Cardiac muscle cell (in vitro differentiated cells and primary cell): ENCODE data around the gene UBL7. TPM values are rescaled to one million over a fixed set of nuclear protein-coding genes. Genes with fewer than 3 reads are reported as not detected.

Experiments used
- DNase-seq, 2 donors: peaks; one replicate each; pipeline versions ENCODE4 v3.0.0 to v3.0.0-alpha.2; 2010 to 2017; ENCODE audit warnings: low read depth in 1 of 2, low spot score in 1 of 2
- H3K27ac ChIP-seq: fragments of 200-600 bp; sonication (generic); 2 replicates; pipeline ENCODE4 v1.5.1; 2016
- H3K27me3 ChIP-seq: fragments of 200-600 bp; sonication (generic); 2 replicates; pipeline ENCODE4 v1.6.0; 2016; ENCODE audit warnings: control low read depth
- H3K36me3 ChIP-seq: fragments of 200-600 bp; sonication (generic); 2 replicates; pipeline ENCODE4 v1.5.1; 2016; ENCODE audit warnings: control low read depth
- H3K4me1 ChIP-seq: fragments of 200-600 bp; sonication (generic); 2 replicates; pipeline ENCODE4 v1.8.1; 2017; ENCODE audit warnings: low read depth, mild to moderate bottlenecking, mixed run types
- H3K4me3 ChIP-seq: fragments of 200-600 bp; sonication (generic); 2 replicates; pipeline ENCODE4 v1.5.1; 2016; ENCODE audit warnings: mild to moderate bottlenecking
- H3K9me3 ChIP-seq: fragments of 200-600 bp; sonication (generic); 2 replicates; pipeline ENCODE4 v1.5.1; 2017; ENCODE audit warnings: low read depth, mild to moderate bottlenecking, control low read depth
- polyA plus RNA-seq: library from polyadenylated mRNA; unstranded; fragments of >200 nt; fragmentation: Nextera tagmentation; extraction: Ambion mirVana; gene quantifications from 2 replicates; pipeline ENCODE4 v1.2.1, GENCODE V29; 2016
- total RNA-seq: library from RNA; depleted of rRNA; stranded (reverse); fragments of >200 nt; gene quantifications from 2 replicates; pipeline ENCODE4 v1.2.3, GENCODE V29; 2016
- TF ChIP-seq, protein P1 (sequence below): IDR thresholded peaks from 2 replicates; pipeline ENCODE4 v1.5.1; 2012; ENCODE audit warnings: low read depth, mild to moderate bottlenecking, low read length

The UBL7 gene
- total and polyA plus RNA-seq, 2 experiments from 2014 or later, result 74.3 to 135 TPM

- Histone ChIP-seq H3K4me1 (no peaks in the 10 kb centered on the region), H3K27ac (no peak overlapping the region), H3K36me3 (no peaks in the 10 kb centered on the region), H3K4me3 (no peak overlapping the region), H3K27me3 (no peaks in the 10 kb centered on the region), H3K9me3 (no peaks in the 10 kb centered on the region)
- no peak for DNase-seq
- TF ChIP-seq, protein P1, sequence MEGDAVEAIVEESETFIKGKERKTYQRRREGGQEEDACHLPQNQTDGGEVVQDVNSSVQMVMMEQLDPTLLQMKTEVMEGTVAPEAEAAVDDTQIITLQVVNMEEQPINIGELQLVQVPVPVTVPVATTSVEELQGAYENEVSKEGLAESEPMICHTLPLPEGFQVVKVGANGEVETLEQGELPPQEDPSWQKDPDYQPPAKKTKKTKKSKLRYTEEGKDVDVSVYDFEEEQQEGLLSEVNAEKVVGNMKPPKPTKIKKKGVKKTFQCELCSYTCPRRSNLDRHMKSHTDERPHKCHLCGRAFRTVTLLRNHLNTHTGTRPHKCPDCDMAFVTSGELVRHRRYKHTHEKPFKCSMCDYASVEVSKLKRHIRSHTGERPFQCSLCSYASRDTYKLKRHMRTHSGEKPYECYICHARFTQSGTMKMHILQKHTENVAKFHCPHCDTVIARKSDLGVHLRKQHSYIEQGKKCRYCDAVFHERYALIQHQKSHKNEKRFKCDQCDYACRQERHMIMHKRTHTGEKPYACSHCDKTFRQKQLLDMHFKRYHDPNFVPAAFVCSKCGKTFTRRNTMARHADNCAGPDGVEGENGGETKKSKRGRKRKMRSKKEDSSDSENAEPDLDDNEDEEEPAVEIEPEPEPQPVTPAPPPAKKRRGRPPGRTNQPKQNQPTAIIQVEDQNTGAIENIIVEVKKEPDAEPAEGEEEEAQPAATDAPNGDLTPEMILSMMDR, result no peak
Observed at GRCh38 chr15:74502301-74502700, 41.3 kb upstream of the UBL7 start.

DNA sequence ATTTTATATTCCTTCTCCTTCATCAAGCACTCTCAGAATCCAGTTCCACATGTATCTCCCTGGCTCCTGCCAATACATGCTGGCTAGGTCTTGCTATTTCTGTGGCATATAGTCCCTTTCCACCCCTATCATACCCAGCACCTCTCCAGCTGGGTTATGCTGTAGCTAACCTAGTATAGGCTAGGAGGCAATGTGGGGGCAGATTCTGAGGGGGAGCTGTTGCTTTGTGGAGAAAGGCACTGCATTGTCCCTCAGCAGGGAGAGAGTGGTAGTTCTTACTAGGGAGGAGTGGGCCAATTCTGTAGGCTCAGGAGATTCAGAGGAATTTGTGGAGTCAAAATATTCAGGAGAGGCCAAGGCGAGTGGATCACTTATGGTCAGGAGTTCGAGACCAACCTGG is 39.4 kb upstream of the UBL7 start:
- Histone ChIP-seq H3K4me3 (no peak overlapping the region), H3K36me3 (no peaks in the 10 kb centered on the region), H3K27ac (no peak overlapping the region), H3K27me3 (no peaks in the 10 kb centered on the region), H3K4me1 (no peaks in the 10 kb centered on the region), H3K9me3 (no peaks in the 10 kb centered on the region)
- DNase-seq, result no peak
- TF ChIP-seq, protein P1, result no peak

DNA sequence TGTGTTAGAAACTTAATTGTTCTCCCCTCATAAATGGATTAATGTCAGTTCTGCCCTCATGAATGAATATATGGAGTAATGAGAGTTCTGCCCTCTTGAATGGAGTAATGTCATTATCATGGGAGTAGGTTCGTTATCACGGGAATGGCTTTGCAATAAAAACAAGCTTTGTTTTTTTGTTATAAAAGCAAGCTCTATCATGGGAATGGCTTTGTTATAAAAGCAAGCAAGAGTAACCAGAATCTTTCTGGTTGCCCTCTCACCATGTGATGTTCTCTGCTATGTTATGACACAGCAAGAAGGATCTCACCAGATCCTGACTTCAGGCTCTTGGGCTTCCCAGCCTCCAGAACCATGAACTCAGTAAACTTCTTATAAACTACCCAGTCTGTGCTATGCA is 38.4 kb upstream of the UBL7 start:
- Histone ChIP-seq H3K36me3 (no peaks in the 10 kb centered on the region), H3K27ac (no peak overlapping the region), H3K9me3 (no peaks in the 10 kb centered on the region), H3K4me3 (no peak overlapping the region), H3K27me3 (no peaks in the 10 kb centered on the region), H3K4me1 (no peaks in the 10 kb centered on the region)
- TF ChIP-seq, protein P1, result no peak
- DNase-seq, result no peak

DNA sequence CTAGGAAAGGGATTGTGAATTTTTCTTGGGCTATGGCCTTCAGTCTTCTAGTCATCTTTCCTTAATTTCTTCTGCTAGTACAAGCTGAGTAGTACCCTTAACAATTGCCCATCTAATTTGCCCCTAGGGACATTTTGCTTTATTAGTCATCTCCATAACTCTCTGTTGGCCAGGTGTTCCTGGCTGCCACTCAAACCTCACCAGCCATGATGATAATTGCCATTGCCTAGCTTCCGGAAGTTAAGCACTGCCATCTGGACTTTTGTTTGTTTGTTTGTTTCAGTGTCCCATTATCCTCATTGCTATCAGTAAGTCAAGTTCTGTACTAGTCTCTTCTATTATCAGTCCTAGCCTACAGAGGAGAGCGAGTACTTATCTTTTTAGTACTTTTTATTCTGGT is 36.6 kb upstream of the UBL7 start:
- DNase-seq, result no peak
- Histone ChIP-seq H3K27me3 (no peaks in the 10 kb centered on the region), H3K4me3 (no peak overlapping the region), H3K27ac (no peak overlapping the region), H3K36me3 (no peaks in the 10 kb centered on the region), H3K4me1 (no peaks in the 10 kb centered on the region), H3K9me3 (no peaks in the 10 kb centered on the region)
- TF ChIP-seq, protein P1, result no peak

- no peaks in the 10 kb centered on the region for H3K9me3 ChIP-seq
- no peak overlapping the region for H3K4me3 ChIP-seq
- no peak overlapping the region for H3K27ac ChIP-seq
- no peaks in the 10 kb centered on the region for H3K27me3 ChIP-seq
- no peaks in the 10 kb centered on the region for H3K36me3 ChIP-seq
- no peak for DNase-seq
- H3K4me1 ChIP-seq, result no peaks in the 10 kb centered on the region
- TF ChIP-seq, protein P1, result no peak
Observed at GRCh38 chr15:74496648-74497047, 35.7 kb upstream of the UBL7 start.

- Histone ChIP-seq H3K9me3 (no peaks in the 10 kb centered on the region), H3K27ac (no peak overlapping the region), H3K36me3 (no peaks in the 10 kb centered on the region), H3K4me3 (no peak overlapping the region), H3K4me1 (no peaks in the 10 kb centered on the region), H3K27me3 (no peaks in the 10 kb centered on the region)
- TF ChIP-seq, protein P1, result no peak
- DNase-seq, result no peak
Observed at GRCh38 chr15:74490339-74490689, 29.4 kb upstream of the UBL7 start.
